Measurements from ENCODE around the gene SAMD11.
A peak's percentile ranks its signal among the peaks of the same experiment; 100 is the strongest.

SAMD11 gene

GRCh38 chr1:950881-951280 lies 27.2 kb downstream of the SAMD11 start:
- DNase-seq (ENCODE audit: low read depth) = no peak
- TF ChIP-seq, protein P1, sequence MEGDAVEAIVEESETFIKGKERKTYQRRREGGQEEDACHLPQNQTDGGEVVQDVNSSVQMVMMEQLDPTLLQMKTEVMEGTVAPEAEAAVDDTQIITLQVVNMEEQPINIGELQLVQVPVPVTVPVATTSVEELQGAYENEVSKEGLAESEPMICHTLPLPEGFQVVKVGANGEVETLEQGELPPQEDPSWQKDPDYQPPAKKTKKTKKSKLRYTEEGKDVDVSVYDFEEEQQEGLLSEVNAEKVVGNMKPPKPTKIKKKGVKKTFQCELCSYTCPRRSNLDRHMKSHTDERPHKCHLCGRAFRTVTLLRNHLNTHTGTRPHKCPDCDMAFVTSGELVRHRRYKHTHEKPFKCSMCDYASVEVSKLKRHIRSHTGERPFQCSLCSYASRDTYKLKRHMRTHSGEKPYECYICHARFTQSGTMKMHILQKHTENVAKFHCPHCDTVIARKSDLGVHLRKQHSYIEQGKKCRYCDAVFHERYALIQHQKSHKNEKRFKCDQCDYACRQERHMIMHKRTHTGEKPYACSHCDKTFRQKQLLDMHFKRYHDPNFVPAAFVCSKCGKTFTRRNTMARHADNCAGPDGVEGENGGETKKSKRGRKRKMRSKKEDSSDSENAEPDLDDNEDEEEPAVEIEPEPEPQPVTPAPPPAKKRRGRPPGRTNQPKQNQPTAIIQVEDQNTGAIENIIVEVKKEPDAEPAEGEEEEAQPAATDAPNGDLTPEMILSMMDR (IDR thresholded peaks at IDR 0.05; ENCODE audit: low read depth, low read length, missing control alignments) = no peak
- in situ Hi-C loops (cut with HindIII; ENCODE audit: low sequenced_read_pairs) = no loop called here
- no peak overlapping the region for H3K4me3 ChIP-seq (ENCODE audit: low read depth, low read length)

DNA sequence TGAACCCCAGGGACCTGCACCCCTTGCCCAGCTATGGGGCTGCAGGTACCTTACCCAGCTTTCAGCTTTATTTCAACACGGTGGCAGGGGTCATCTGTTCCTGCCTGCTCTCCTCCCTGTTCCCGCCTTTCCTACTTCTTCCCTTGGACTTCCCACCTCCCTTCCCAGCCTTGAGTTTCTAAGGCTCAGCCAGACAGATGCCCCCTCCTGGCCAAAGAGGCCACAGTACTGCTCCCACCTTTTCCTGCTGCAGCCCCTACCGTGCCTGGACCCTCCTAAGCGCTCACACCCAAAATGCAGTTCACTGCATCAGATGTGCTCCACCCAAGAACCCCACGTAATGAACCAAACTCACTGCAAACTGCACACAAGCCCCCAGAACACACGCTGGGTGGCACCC lies 27.6 kb downstream of the SAMD11 start:
- TF ChIP-seq, protein P1 (IDR thresholded peaks at IDR 0.05; ENCODE audit: low read depth, low read length, missing control alignments) = peak; percentile 60
- no peak for DNase-seq (ENCODE audit: low read depth)
- in situ Hi-C loops (cut with HindIII; ENCODE audit: low sequenced_read_pairs) = no loop called here
- H3K4me3 ChIP-seq (ENCODE audit: low read depth, low read length) = no peak overlapping the region

DNA sequence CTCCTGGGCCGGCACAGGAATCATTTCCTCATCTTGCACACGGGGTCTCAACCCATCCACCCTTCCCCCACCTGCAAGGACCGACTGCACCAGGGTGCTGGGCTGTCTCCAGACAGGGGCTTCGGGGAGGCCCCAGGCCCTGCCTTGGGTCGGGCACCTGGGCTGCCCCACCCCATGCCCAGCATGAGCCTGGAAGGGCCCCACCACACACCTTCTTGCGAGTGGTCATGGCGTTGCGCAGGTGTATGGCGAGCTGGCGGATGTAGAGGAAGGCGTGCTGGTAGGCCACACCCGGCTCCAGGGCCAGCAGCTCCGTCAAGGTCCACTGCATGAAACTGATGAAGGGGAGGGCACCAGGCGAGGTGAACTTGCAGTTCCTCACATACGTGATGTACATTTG lies 28.5 kb downstream of the SAMD11 start:
- DNase-seq (ENCODE audit: low read depth) = no peak
- in situ Hi-C loops (cut with HindIII; ENCODE audit: low sequenced_read_pairs) = no loop called here
- TF ChIP-seq, protein P1 (IDR thresholded peaks at IDR 0.05; ENCODE audit: low read depth, low read length, missing control alignments) = no peak
- no peak overlapping the region for H3K4me3 ChIP-seq (ENCODE audit: low read depth, low read length)

DNA sequence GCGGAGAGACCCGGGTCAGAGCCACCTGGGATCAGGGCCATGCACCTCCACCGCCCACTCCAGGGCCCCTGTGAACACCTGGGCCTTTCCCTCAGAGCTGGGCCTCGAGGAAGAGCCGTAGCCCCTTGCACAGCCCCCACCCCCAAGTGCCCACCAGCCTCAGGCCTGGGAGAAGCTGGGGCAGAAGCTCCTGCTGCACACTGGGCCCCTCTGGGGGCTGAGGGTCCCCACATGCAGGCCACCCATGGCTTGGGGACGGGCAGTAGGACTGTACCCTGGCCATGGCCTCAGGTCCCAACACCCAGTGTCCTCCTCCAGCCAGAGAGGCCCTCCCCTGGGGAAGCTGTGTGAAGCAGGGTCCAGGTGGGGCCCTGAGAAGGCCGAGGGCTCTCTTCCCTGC lies 28.9 kb downstream of the SAMD11 start:
- in situ Hi-C loops (cut with HindIII; ENCODE audit: low sequenced_read_pairs) = no loop called here
- H3K4me3 ChIP-seq (ENCODE audit: low read depth, low read length) = no peak overlapping the region
- no peak for DNase-seq (ENCODE audit: low read depth)
- TF ChIP-seq, protein P1 (IDR thresholded peaks at IDR 0.05; ENCODE audit: low read depth, low read length, missing control alignments) = no peak

GRCh38 chr1:953524-954320 lies 30.0 kb downstream of the SAMD11 start:
- TF ChIP-seq, protein P1 (IDR thresholded peaks at IDR 0.05; ENCODE audit: low read depth, low read length, missing control alignments) = no peak
- no peak for DNase-seq (ENCODE audit: low read depth)
- in situ Hi-C loops (cut with HindIII; ENCODE audit: low sequenced_read_pairs) = no loop called here
- H3K4me3 ChIP-seq (ENCODE audit: low read depth, low read length) = no peak overlapping the region

DNA sequence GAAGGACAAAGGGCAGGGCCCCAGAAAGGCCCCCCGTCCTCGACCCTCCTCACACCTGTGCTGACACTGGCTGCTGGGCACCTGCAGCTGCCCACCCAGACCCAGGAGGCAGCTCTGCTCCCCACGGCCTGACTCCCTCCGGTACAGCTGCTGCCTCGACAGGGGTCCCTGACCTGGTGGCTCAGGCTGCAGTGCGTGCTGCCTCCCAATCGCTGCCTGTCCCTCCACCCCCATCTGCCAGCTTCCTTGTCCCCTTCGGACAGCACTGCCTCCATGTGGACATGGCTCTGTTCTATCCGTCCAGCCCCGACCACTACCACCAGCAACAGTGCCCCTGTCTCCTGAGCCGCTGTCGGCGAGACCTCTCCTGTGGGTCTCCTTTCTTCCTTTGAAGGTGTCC lies 31.2 kb downstream of the SAMD11 start:
- H3K4me3 ChIP-seq (ENCODE audit: low read depth, low read length) = no peak overlapping the region
- TF ChIP-seq, protein P1 (IDR thresholded peaks at IDR 0.05; ENCODE audit: low read depth, low read length, missing control alignments) = no peak
- in situ Hi-C loops (cut with HindIII; ENCODE audit: low sequenced_read_pairs) = no loop called here
- DNase-seq (ENCODE audit: low read depth) = no peak
